Suprapubic skin (tissue), 4 donors: ENCODE data around the gene HLA-F. TPM values are rescaled to one million over a fixed set of nuclear protein-coding genes. Genes with fewer than 3 reads are reported as not detected.

ENCODE experiments used
- DNase-seq, 2 donors: peaks; one replicate each; pipeline ENCODE4 v3.0.0-alpha.2; 2019; ENCODE audit warnings: low spot score in 2 of 2
- H3K27ac ChIP-seq: fragments of 200-600 bp; sonication (generic); one replicate; pipeline ENCODE4 v1.5.1; 2019
- H3K27me3 ChIP-seq: fragments of 200-600 bp; sonication (generic); one replicate; pipeline ENCODE4 v1.5.1; 2019
- H3K36me3 ChIP-seq: fragments of 200-600 bp; sonication (generic); one replicate; pipeline ENCODE4 v1.5.1; 2019
- H3K4me1 ChIP-seq: fragments of 200-600 bp; sonication (generic); one replicate; pipeline ENCODE4 v1.5.1; 2019
- H3K4me3 ChIP-seq: fragments of 200-600 bp; sonication (generic); one replicate; pipeline ENCODE4 v1.5.1; 2019; ENCODE audit warnings: mild to moderate bottlenecking
- H3K9me3 ChIP-seq: fragments of 200-600 bp; sonication (generic); one replicate; pipeline ENCODE4 v1.5.1; 2019
- EP300 ChIP-seq: sonication (generic); formaldehyde crosslinking; IDR thresholded peaks from one replicate; pipeline ENCODE4 v1.6.1; 2017; ENCODE audit warnings: antibody characterized with exemption
- POLR2A ChIP-seq, 2 donors: fragments of 450-650 bp; IDR thresholded peaks; one replicate each; pipeline ENCODE4 v1.6.1; 2017; ENCODE audit warnings: antibody characterized with exemption in 2 of 2, mild to moderate bottlenecking in 2 of 2, moderate library complexity in 2 of 2
- POLR2AphosphoS5 ChIP-seq, 3 donors: sonication (generic); formaldehyde crosslinking; IDR thresholded peaks; one replicate each; pipeline ENCODE4 v1.6.1; 2017; ENCODE audit warnings: antibody characterized with exemption in 3 of 3
- WGBS: methylation state at CpG from one replicate; pipeline ENCODE4 v1.1.5; 2018; 5-methylcytosine and 5-hydroxymethylcytosine counted together
- total RNA-seq, 4 donors: library from RNA; depleted of rRNA; stranded (reverse); fragments of >200 nt; gene quantifications; one replicate each; pipeline ENCODE4 v1.1.0, GENCODE V29; 2016
- TF ChIP-seq, protein P1 (sequence below), 2 donors: fragments of 200-600 bp in 1 of 2; fragments of 450-650 bp in 1 of 2; sonication (generic) in 1 of 2; IDR thresholded peaks; one replicate each; pipeline ENCODE4 v1.5.1; 2016 to 2019; ENCODE audit warnings: antibody characterized with exemption in 2 of 2, mild to moderate bottlenecking in 1 of 2, moderate library complexity in 1 of 2

Gene HLA-F
- total RNA-seq, 4 donors from 2014 or later = 25.6 to 162 (median 62.2) TPM

DNA sequence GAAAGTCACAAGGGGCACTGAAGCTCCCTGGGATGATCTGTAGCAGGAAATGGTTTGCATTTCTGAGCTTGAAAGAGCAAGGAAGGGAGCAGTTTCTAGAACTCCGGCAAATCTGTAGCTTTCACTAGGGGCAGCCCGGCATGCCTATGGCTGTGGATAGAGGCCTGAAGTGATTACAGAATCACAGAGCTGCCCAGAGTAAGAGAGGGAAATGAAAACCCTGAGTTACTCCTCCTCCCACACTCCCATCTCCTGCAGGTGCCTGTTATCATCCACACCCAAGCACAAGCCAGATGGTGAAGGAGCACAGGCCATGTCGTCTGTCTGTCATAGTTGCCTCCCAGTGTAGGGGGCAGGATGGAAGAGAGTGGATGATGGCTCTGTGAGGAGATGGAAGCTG lies 37.1 kb downstream of the HLA-F start:
- 88% methylated on average over 2 of the region's 3 CpGs for WGBS
- Histone ChIP-seq H3K9me3 (no peaks in the 10 kb centered on the region), H3K4me1 (peaks cover 8% of the 10 kb centered on the region), H3K4me3 (no peak overlapping the region), H3K27ac (no peak overlapping the region), H3K27me3 (peaks cover 9% of the 10 kb centered on the region), H3K36me3 (no peaks in the 10 kb centered on the region)
- DNase-seq = no peak
- TF ChIP-seq EP300 = no peak
- TF ChIP-seq POLR2AphosphoS5 (IDR thresholded peaks at IDR 0.05) = no peak
- TF ChIP-seq, protein P1, sequence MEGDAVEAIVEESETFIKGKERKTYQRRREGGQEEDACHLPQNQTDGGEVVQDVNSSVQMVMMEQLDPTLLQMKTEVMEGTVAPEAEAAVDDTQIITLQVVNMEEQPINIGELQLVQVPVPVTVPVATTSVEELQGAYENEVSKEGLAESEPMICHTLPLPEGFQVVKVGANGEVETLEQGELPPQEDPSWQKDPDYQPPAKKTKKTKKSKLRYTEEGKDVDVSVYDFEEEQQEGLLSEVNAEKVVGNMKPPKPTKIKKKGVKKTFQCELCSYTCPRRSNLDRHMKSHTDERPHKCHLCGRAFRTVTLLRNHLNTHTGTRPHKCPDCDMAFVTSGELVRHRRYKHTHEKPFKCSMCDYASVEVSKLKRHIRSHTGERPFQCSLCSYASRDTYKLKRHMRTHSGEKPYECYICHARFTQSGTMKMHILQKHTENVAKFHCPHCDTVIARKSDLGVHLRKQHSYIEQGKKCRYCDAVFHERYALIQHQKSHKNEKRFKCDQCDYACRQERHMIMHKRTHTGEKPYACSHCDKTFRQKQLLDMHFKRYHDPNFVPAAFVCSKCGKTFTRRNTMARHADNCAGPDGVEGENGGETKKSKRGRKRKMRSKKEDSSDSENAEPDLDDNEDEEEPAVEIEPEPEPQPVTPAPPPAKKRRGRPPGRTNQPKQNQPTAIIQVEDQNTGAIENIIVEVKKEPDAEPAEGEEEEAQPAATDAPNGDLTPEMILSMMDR (IDR thresholded peaks at IDR 0.05) = no peak
- no peak for TF ChIP-seq POLR2A (IDR thresholded peaks at IDR 0.05)

DNA sequence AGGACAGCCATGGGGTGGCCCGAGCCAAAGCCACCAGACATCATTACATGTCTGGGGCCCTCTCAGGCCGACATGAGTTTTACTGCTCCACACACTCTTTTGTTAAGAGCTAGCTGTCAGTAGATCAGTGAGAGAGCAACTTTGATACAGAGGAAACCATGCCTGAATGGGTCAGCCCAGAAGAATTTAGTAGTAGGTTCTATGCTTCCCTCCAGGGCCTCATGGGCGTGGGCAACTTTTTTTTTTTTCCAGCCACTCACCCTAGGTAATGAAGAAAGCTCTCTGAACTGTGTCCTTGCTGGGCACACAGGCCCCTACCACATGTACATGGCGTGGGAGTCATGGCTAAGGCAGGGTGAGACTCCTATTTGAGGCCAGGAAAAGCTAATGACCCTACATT lies 38.8 kb downstream of the HLA-F start:
- Histone ChIP-seq H3K36me3 (no peaks in the 10 kb centered on the region), H3K4me3 (no peak overlapping the region), H3K4me1 (peaks cover 8% of the 10 kb centered on the region), H3K27ac (no peak overlapping the region), H3K9me3 (no peaks in the 10 kb centered on the region), H3K27me3 (no peaks in the 10 kb centered on the region)
- TF ChIP-seq, protein P1 (IDR thresholded peaks at IDR 0.05) = no peak
- TF ChIP-seq EP300 = no peak
- no peak for TF ChIP-seq POLR2A (IDR thresholded peaks at IDR 0.05)
- TF ChIP-seq POLR2AphosphoS5 (IDR thresholded peaks at IDR 0.05) = no peak
- WGBS = 42% methylated on average over 4 of the region's 4 CpGs
- no peak for DNase-seq

- WGBS = 50% methylated on average over 2 of the region's 2 CpGs
- Histone ChIP-seq H3K36me3 (no peaks in the 10 kb centered on the region), H3K9me3 (no peaks in the 10 kb centered on the region), H3K27me3 (no peaks in the 10 kb centered on the region), H3K4me3 (no peak overlapping the region), H3K27ac (no peak overlapping the region), H3K4me1 (peaks cover 8% of the 10 kb centered on the region)
- DNase-seq = no peak
- TF ChIP-seq, protein P1 (IDR thresholded peaks at IDR 0.05) = no peak
- no peak for TF ChIP-seq POLR2AphosphoS5 (IDR thresholded peaks at IDR 0.05)
- no peak for TF ChIP-seq POLR2A (IDR thresholded peaks at IDR 0.05)
These were observed 39.6 kb downstream of the HLA-F start for GRCh38 chr6:29762781-29763214.

GRCh38 chr6:29763491-29764289 lies 40.5 kb downstream of the HLA-F start:
- H3K4me3 ChIP-seq = no peak overlapping the region
- TF ChIP-seq POLR2A (IDR thresholded peaks at IDR 0.05) = no peak
- TF ChIP-seq POLR2AphosphoS5 (IDR thresholded peaks at IDR 0.05) = no peak
- no peak for DNase-seq
- H3K27me3 ChIP-seq = no peaks in the 10 kb centered on the region
- H3K4me1 ChIP-seq = peaks cover 8% of the 10 kb centered on the region
- WGBS = 49% methylated on average over 2 of the region's 2 CpGs
- H3K27ac ChIP-seq = no peak overlapping the region
- no peaks in the 10 kb centered on the region for H3K36me3 ChIP-seq
- no peaks in the 10 kb centered on the region for H3K9me3 ChIP-seq

- DNase-seq = no peak
- H3K27ac ChIP-seq = no peak overlapping the region
- WGBS = 88% methylated on average over 2 of the region's 2 CpGs
These were observed 41.4 kb downstream of the HLA-F start for GRCh38 chr6:29764422-29765196.

More at GRCh38 chr6:29764422-29765196, 41.4 kb downstream of the HLA-F start:
- Histone ChIP-seq H3K27me3 (no peaks in the 10 kb centered on the region), H3K36me3 (no peaks in the 10 kb centered on the region), H3K4me1 (peaks cover 8% of the 10 kb centered on the region), H3K4me3 (no peak overlapping the region), H3K9me3 (no peaks in the 10 kb centered on the region)
- no peak for TF ChIP-seq EP300
- no peak for TF ChIP-seq POLR2A (IDR thresholded peaks at IDR 0.05)
- TF ChIP-seq, protein P1 (IDR thresholded peaks at IDR 0.05) = no peak
- no peak for TF ChIP-seq POLR2AphosphoS5 (IDR thresholded peaks at IDR 0.05)
